ENCODE measurements around the gene ACTRT2. TPM values are rescaled to one million over a fixed set of nuclear protein-coding genes. Genes with fewer than 3 reads are reported as not detected.

Gene ACTRT2
- total RNA-seq, 2 experiments from 2014 or later = not detected

GRCh38 chr1:2990376-2991115, 30.7 kb upstream of the ACTRT2 start:
- Mint-ChIP-seq H3K27ac (no peak overlapping the region), H3K4me1 (no peaks in the 10 kb centered on the region), H3K27me3 (no peaks in the 10 kb centered on the region), H3K9me3 (peaks cover 14% of the 10 kb centered on the region), H3K36me3 (no peaks in the 10 kb centered on the region), H3K4me3 (no peak overlapping the region)
- no peak for DNase-seq

- peaks cover 2% of the 10 kb centered on the region for H3K4me1 Mint-ChIP-seq
- H3K36me3 Mint-ChIP-seq = no peaks in the 10 kb centered on the region
- peaks cover 3% of the 10 kb centered on the region for H3K27me3 Mint-ChIP-seq
These were observed 29.3 kb upstream of the ACTRT2 start for GRCh38 chr1:2991753-2992495.

GRCh38 chr1:2998503-2999100, 22.7 kb upstream of the ACTRT2 start:
- Mint-ChIP-seq H3K4me3 (no peak overlapping the region), H3K4me1 (peaks cover 2% of the 10 kb centered on the region), H3K27me3 (peaks cover 18% of the 10 kb centered on the region), H3K9me3 (peaks cover 12% of the 10 kb centered on the region), H3K36me3 (no peaks in the 10 kb centered on the region), H3K27ac (no peak overlapping the region)
- DNase-seq = no peak

More at GRCh38 chr1:2991753-2992495, 29.3 kb upstream of the ACTRT2 start:
- DNase-seq = no peak
- Mint-ChIP-seq H3K4me3 (no peak overlapping the region), H3K27ac (no peak overlapping the region), H3K9me3 (peaks cover 18% of the 10 kb centered on the region)

- Mint-ChIP-seq H3K27me3 (peaks cover 18% of the 10 kb centered on the region), H3K9me3 (peaks cover 9% of the 10 kb centered on the region), H3K4me3 (no peak overlapping the region), H3K36me3 (no peaks in the 10 kb centered on the region), H3K4me1 (peaks cover 2% of the 10 kb centered on the region), H3K27ac (no peak overlapping the region)
- DNase-seq = no peak
These were observed 22.1 kb upstream of the ACTRT2 start for GRCh38 chr1:2999138-2999537.

GRCh38 chr1:2999571-2999970, 21.7 kb upstream of the ACTRT2 start:
- no peak overlapping the region for H3K4me3 Mint-ChIP-seq
- H3K4me1 Mint-ChIP-seq = peaks cover 2% of the 10 kb centered on the region
- no peak for DNase-seq
- peaks cover 6% of the 10 kb centered on the region for H3K9me3 Mint-ChIP-seq
- H3K27ac Mint-ChIP-seq = no peak overlapping the region
- H3K36me3 Mint-ChIP-seq = no peaks in the 10 kb centered on the region
- H3K27me3 Mint-ChIP-seq = peaks cover 18% of the 10 kb centered on the region

- Mint-ChIP-seq H3K27ac (no peak overlapping the region), H3K27me3 (peaks cover 18% of the 10 kb centered on the region), H3K4me1 (peaks cover 2% of the 10 kb centered on the region), H3K4me3 (no peak overlapping the region), H3K9me3 (peaks cover 6% of the 10 kb centered on the region), H3K36me3 (no peaks in the 10 kb centered on the region)
- DNase-seq = no peak
These were observed 21.1 kb upstream of the ACTRT2 start for GRCh38 chr1:3000214-3000613.

- H3K4me1 Mint-ChIP-seq = peaks cover 2% of the 10 kb centered on the region
- H3K27ac Mint-ChIP-seq = no peak overlapping the region
- no peak for DNase-seq
- peaks cover 18% of the 10 kb centered on the region for H3K27me3 Mint-ChIP-seq
- H3K4me3 Mint-ChIP-seq = no peak overlapping the region
- no peaks in the 10 kb centered on the region for H3K36me3 Mint-ChIP-seq
- peaks cover 3% of the 10 kb centered on the region for H3K9me3 Mint-ChIP-seq
These were observed 20.4 kb upstream of the ACTRT2 start for GRCh38 chr1:3000671-3001470.

GRCh38 chr1:3001471-3002348, 19.6 kb upstream of the ACTRT2 start:
- no peaks in the 10 kb centered on the region for H3K4me1 Mint-ChIP-seq
- H3K27ac Mint-ChIP-seq = no peak overlapping the region
- peaks cover 1% of the 10 kb centered on the region for H3K36me3 Mint-ChIP-seq
- H3K27me3 Mint-ChIP-seq = peaks cover 15% of the 10 kb centered on the region
- DNase-seq = no peak
- H3K9me3 Mint-ChIP-seq = peaks cover 3% of the 10 kb centered on the region
- H3K4me3 Mint-ChIP-seq = no peak overlapping the region

GRCh38 chr1:3002349-3003038, 18.8 kb upstream of the ACTRT2 start:
- peaks cover 2% of the 10 kb centered on the region for H3K36me3 Mint-ChIP-seq
- H3K27me3 Mint-ChIP-seq = peaks cover 15% of the 10 kb centered on the region
- no peak for DNase-seq
- H3K27ac Mint-ChIP-seq = no peak overlapping the region
- peaks cover 7% of the 10 kb centered on the region for H3K9me3 Mint-ChIP-seq
- no peak overlapping the region for H3K4me3 Mint-ChIP-seq
- no peaks in the 10 kb centered on the region for H3K4me1 Mint-ChIP-seq

GRCh38 chr1:3003039-3003940, 18.0 kb upstream of the ACTRT2 start:
- Mint-ChIP-seq H3K27me3 (peaks cover 11% of the 10 kb centered on the region), H3K36me3 (peaks cover 2% of the 10 kb centered on the region), H3K4me3 (no peak overlapping the region), H3K9me3 (peaks cover 14% of the 10 kb centered on the region), H3K27ac (no peak overlapping the region), H3K4me1 (no peaks in the 10 kb centered on the region)
- no peak for DNase-seq

GRCh38 chr1:3003941-3004270, 17.4 kb upstream of the ACTRT2 start:
- no peaks in the 10 kb centered on the region for H3K4me1 Mint-ChIP-seq
- DNase-seq = no peak
- H3K36me3 Mint-ChIP-seq = peaks cover 2% of the 10 kb centered on the region
- H3K27me3 Mint-ChIP-seq = peaks cover 9% of the 10 kb centered on the region
- H3K4me3 Mint-ChIP-seq = no peak overlapping the region
- peaks cover 14% of the 10 kb centered on the region for H3K9me3 Mint-ChIP-seq
- no peak overlapping the region for H3K27ac Mint-ChIP-seq

- no peaks in the 10 kb centered on the region for H3K4me1 Mint-ChIP-seq
- peaks cover 2% of the 10 kb centered on the region for H3K36me3 Mint-ChIP-seq
- H3K9me3 Mint-ChIP-seq = peaks cover 14% of the 10 kb centered on the region
- peaks cover 6% of the 10 kb centered on the region for H3K27me3 Mint-ChIP-seq
- no peak for DNase-seq
- no peak overlapping the region for H3K4me3 Mint-ChIP-seq
- no peak overlapping the region for H3K27ac Mint-ChIP-seq
These were observed 16.7 kb upstream of the ACTRT2 start for GRCh38 chr1:3004285-3005205.
